ENCODE results near the gene C10orf90.

GRCh38 chr10:126508535-126509040 is 161.9 kb downstream of the C10orf90 start:
- no peak for TF ChIP-seq EZH2 (IDR thresholded peaks at IDR 0.05; ENCODE audit: borderline replicate concordance, low read length)
- TF ChIP-seq, protein P1, sequence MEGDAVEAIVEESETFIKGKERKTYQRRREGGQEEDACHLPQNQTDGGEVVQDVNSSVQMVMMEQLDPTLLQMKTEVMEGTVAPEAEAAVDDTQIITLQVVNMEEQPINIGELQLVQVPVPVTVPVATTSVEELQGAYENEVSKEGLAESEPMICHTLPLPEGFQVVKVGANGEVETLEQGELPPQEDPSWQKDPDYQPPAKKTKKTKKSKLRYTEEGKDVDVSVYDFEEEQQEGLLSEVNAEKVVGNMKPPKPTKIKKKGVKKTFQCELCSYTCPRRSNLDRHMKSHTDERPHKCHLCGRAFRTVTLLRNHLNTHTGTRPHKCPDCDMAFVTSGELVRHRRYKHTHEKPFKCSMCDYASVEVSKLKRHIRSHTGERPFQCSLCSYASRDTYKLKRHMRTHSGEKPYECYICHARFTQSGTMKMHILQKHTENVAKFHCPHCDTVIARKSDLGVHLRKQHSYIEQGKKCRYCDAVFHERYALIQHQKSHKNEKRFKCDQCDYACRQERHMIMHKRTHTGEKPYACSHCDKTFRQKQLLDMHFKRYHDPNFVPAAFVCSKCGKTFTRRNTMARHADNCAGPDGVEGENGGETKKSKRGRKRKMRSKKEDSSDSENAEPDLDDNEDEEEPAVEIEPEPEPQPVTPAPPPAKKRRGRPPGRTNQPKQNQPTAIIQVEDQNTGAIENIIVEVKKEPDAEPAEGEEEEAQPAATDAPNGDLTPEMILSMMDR (IDR thresholded peaks at IDR 0.05; ENCODE audit: low read length) = no peak
